ENCODE results near the gene NDUFAF7. TPM values are rescaled to one million over a fixed set of nuclear protein-coding genes. Genes with fewer than 3 reads are reported as not detected.

The NDUFAF7 gene
- total and polyA plus RNA-seq, 2 of the 13 experiments (the other 11 are each of a cell fraction or from before 2014, with no cell fraction given), result 27.0 to 40.8 TPM

DNA sequence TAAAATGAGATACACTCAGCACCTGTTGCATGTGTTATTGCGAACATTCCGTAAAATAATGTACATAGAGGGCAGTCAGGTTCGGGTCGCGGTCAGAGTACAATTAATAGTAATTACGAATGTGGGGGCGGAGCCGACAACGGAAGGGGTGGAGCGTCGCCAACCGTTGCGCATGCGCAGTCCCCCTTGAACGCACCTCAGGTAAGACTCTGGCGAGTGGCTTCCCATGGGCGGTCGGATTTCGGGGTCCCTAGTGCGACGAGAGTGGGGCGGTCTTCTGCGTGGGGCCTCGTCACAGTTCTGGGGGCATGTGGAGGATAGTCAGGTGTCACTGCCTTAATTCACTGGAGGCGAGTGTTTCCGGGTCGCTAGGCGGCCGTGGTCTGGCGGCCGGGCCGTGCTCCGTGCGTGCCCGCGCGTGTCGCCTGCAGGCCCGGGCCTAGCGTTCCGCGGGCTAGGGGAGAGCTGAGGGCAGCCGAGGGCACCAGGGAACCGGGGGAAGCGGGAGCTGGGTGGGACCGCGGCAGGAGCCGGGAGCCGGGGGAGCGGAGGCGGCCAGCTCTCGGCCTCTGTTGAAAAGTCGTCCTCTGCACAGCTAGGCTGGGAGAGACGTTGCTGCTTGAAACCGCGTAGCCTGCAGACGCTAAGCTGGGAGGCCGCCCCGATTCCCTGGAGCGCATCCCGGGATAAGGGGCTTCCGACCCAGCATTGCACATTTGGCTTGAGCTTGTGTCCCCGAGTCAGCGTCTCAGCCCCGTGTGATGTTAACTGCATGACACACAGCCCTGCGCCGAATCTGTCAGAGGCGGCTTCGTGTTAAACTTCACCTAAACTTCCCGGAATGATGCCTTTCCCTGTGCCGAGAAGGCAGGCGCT, 34.9 kb upstream of the NDUFAF7 start, which contains the start of gene CEBPZOS (continued):
- TF ChIP-seq ZBED4 (CRISPR knock-in tag; IDR thresholded peaks at IDR 0.05; ENCODE audit: borderline replicate concordance) (no peak; the same call in 1 of the 2 replicates), UBTF (CRISPR knock-in tag; IDR thresholded peaks at IDR 0.05) (peak; percentile 99), ZKSCAN1 (IDR thresholded peaks at IDR 0.05; ENCODE audit: low read length) (no peak), AHDC1 (CRISPR knock-in tag; IDR thresholded peaks at IDR 0.05; ENCODE audit: borderline replicate concordance) (peak; percentile 79), RFX5 (IDR thresholded peaks at IDR 0.05; ENCODE audit: low read depth, low read length) (no peak), DNMT3B (CRISPR knock-in tag; conservative IDR thresholded peaks at IDR 0.05) (0 out of 2 replicates have a peak, but pooled peaks have one; percentile 24), FOXA1 (IDR thresholded peaks at IDR 0.05) (no peak), FOXA1 (CRISPR knock-in tag; IDR thresholded peaks at IDR 0.05) (peak; percentile 55; the same call in 1 of the 2 replicates), NCOA1 (CRISPR knock-in tag; IDR thresholded peaks at IDR 0.05) (peak; percentile 68; the same call in 1 of the 2 replicates), SMAD3 (CRISPR knock-in tag; IDR thresholded peaks at IDR 0.05) (no peak; the same call in 1 of the 2 replicates), ZNF777 (CRISPR knock-in tag; IDR thresholded peaks at IDR 0.05) (peak; percentile 77)
- TF ChIP-seq, protein P1, sequence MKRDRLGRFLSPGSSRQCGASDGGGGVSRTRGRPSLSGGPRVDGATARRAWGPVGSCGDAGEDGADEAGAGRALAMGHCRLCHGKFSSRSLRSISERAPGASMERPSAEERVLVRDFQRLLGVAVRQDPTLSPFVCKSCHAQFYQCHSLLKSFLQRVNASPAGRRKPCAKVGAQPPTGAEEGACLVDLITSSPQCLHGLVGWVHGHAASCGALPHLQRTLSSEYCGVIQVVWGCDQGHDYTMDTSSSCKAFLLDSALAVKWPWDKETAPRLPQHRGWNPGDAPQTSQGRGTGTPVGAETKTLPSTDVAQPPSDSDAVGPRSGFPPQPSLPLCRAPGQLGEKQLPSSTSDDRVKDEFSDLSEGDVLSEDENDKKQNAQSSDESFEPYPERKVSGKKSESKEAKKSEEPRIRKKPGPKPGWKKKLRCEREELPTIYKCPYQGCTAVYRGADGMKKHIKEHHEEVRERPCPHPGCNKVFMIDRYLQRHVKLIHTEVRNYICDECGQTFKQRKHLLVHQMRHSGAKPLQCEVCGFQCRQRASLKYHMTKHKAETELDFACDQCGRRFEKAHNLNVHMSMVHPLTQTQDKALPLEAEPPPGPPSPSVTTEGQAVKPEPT (CRISPR knock-in tag; IDR thresholded peaks at IDR 0.05; ENCODE audit: low read depth), result peak; percentile 97; the same call in 1 of the 2 replicates
